ENCODE measurements around the gene GDF11.

Gene GDF11

DNA sequence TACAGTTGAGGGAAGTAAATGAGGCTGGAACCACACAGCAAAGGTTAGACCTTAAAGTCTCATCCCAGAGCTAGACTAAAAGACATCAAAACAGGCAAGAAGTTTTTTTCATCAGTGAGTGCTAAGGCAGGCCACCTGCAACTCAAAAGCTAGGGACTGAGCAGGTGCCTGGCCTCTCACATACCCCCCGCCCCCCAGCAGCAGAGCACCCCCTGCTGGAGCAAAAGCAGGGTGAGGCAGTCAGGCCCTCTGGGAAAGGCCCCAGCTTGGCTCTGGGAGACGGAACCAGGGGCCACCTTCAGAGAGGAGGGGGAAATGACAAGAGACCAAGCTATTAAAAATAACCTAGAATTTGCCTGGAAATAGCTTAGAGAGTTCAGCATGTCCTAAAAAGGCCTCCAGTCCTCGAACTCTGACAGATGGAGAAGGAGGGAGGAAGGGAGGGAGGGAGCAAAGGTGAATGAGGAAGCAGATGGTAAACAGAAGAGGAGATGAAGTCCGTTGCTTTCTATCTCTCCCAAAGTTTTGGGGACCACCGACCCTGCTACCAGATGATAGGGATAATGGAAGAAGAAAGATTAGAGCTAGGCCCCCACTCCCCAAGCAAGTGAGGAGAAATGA lies 37.0 kb upstream of the GDF11 start:
- Histone ChIP-seq H2AFZ (no peak overlapping the region), H3K4me1 (no peaks in the 10 kb centered on the region), H3K4me3 (ENCODE audit: low read depth, low read length) (no peak overlapping the region), H3K9me3 (ENCODE audit: control insufficient read depth, low read length) (no peaks in the 10 kb centered on the region), H3K27ac (no peak overlapping the region), H3K4me2 (ENCODE audit: low read length) (no peak overlapping the region), H3K9ac (no peak overlapping the region), H3K36me3 (ENCODE audit: control insufficient read depth, insufficient read depth, low read length) (no peaks in the 10 kb centered on the region), H3K27me3 (ENCODE audit: control insufficient read depth, insufficient read depth, low read length) (no peaks in the 10 kb centered on the region), H3K79me2 (no peaks in the 10 kb centered on the region)
- TF ChIP-seq, protein P1, sequence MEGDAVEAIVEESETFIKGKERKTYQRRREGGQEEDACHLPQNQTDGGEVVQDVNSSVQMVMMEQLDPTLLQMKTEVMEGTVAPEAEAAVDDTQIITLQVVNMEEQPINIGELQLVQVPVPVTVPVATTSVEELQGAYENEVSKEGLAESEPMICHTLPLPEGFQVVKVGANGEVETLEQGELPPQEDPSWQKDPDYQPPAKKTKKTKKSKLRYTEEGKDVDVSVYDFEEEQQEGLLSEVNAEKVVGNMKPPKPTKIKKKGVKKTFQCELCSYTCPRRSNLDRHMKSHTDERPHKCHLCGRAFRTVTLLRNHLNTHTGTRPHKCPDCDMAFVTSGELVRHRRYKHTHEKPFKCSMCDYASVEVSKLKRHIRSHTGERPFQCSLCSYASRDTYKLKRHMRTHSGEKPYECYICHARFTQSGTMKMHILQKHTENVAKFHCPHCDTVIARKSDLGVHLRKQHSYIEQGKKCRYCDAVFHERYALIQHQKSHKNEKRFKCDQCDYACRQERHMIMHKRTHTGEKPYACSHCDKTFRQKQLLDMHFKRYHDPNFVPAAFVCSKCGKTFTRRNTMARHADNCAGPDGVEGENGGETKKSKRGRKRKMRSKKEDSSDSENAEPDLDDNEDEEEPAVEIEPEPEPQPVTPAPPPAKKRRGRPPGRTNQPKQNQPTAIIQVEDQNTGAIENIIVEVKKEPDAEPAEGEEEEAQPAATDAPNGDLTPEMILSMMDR (IDR thresholded peaks at IDR 0.05), result no peak

GRCh38 chr12:55706568-55707218 lies 36.2 kb upstream of the GDF11 start:
- Histone ChIP-seq H3K4me3 (ENCODE audit: low read depth, low read length) (no peak overlapping the region), H3K9me3 (ENCODE audit: control insufficient read depth, low read length) (no peaks in the 10 kb centered on the region), H3K36me3 (ENCODE audit: control insufficient read depth, insufficient read depth, low read length) (no peaks in the 10 kb centered on the region), H3K4me2 (ENCODE audit: low read length) (no peak overlapping the region), H3K27ac (peak overlapping the region; percentile 6), H3K4me1 (no peaks in the 10 kb centered on the region), H3K79me2 (no peaks in the 10 kb centered on the region), H3K9ac (no peak overlapping the region), H2AFZ (peak overlapping the region; percentile 63), H3K27me3 (ENCODE audit: control insufficient read depth, insufficient read depth, low read length) (no peaks in the 10 kb centered on the region)
- TF ChIP-seq, protein P1 (IDR thresholded peaks at IDR 0.05), result no peak

DNA sequence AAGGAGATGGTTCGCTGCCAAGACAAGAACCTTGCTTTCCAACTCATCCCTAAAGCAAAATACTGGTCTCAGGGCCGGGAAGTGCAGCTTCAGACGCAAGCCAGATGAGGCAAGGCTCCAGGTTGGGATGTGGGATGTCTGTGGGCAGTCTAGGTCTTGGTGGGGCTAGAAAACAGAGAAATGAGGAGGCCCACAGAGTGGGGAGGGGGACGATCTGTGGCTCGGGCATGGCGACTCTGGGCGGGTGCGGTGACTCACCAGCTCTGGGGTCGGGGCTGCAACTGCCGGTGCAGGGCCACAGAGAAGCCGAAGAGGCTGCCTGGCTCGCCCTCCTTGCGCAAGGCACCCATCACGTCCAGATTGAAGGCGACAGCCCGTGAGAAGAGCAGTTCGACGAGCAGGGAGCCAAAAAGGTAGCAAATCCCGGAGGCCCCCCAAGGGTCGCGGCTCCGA lies 35.7 kb upstream of the GDF11 start:
- H3K27ac ChIP-seq, result peak overlapping the region; percentile 6
- H3K9me3 ChIP-seq (ENCODE audit: control insufficient read depth, low read length), result no peaks in the 10 kb centered on the region
- H3K27me3 ChIP-seq (ENCODE audit: control insufficient read depth, insufficient read depth, low read length), result no peaks in the 10 kb centered on the region
- H3K4me3 ChIP-seq (ENCODE audit: low read depth, low read length), result no peak overlapping the region
- H3K4me1 ChIP-seq, result no peaks in the 10 kb centered on the region
- H3K4me2 ChIP-seq (ENCODE audit: low read length), result no peak overlapping the region
- peak overlapping the region; percentile 63 for H2AFZ ChIP-seq
- no peak overlapping the region for H3K9ac ChIP-seq
- H3K79me2 ChIP-seq, result no peaks in the 10 kb centered on the region
- TF ChIP-seq, protein P1 (IDR thresholded peaks at IDR 0.05), result no peak
- no peaks in the 10 kb centered on the region for H3K36me3 ChIP-seq (ENCODE audit: control insufficient read depth, insufficient read depth, low read length)

- Histone ChIP-seq H3K4me3 (ENCODE audit: low read depth, low read length) (peak within 1 kb of the TSS; percentile 48), H3K4me1 (no peaks in the 10 kb centered on the region), H3K36me3 (ENCODE audit: control insufficient read depth, insufficient read depth, low read length) (no peaks in the 10 kb centered on the region), H2AFZ (peak within 1 kb of the TSS; percentile 79), H3K9ac (no peak within 1 kb of the TSS), H3K27ac (peak within 1 kb of the TSS; percentile 6), H3K4me2 (ENCODE audit: low read length) (peak within 1 kb of the TSS; percentile 59), H3K9me3 (ENCODE audit: control insufficient read depth, low read length) (no peaks in the 10 kb centered on the region), H3K79me2 (no peaks in the 10 kb centered on the region), H3K27me3 (ENCODE audit: control insufficient read depth, insufficient read depth, low read length) (no peaks in the 10 kb centered on the region)
- TF ChIP-seq, protein P1 (IDR thresholded peaks at IDR 0.05), result no peak
Observed at GRCh38 chr12:55707841-55708694, 34.9 kb upstream of the GDF11 start, which contains the start of gene ITGA7. ITGA7 (minus strand) TSS chr12:55707904; CDS start chr12:55707682, 222 bp downstream.
